AG09309 (cell line): ENCODE results near the gene RTCA.

Experiments used
- DNase-seq: peaks from one replicate; pipeline ENCODE4 v3.0.0-alpha.2; 2010; ENCODE audit warnings: low read depth
- H3K4me3 ChIP-seq: 2 replicates; pipeline ENCODE4 v1.5.1; 2011; ENCODE audit warnings: mild to moderate bottlenecking, low read depth, low read length, moderate library complexity; ENCODE audit not compliant: control insufficient read depth
- CTCF ChIP-seq: IDR thresholded peaks from 2 replicates; pipeline ENCODE4 v1.5.1; 2011; ENCODE audit warnings: mild to moderate bottlenecking, low read depth, low read length, inconsistent platforms; ENCODE audit not compliant: insufficient read depth, control insufficient read depth; ENCODE audit errors: missing control alignments

The RTCA gene

GRCh38 chr1:100240631-100241030, 25.4 kb upstream of the RTCA start:
- DNase-seq, result no peak
- H3K4me3 ChIP-seq, result no peak overlapping the region
- TF ChIP-seq CTCF, result no peak

- DNase-seq, result no peak
- no peak for TF ChIP-seq CTCF
- no peak overlapping the region for H3K4me3 ChIP-seq
Observed at GRCh38 chr1:100246738-100247137, 19.3 kb upstream of the RTCA start.

GRCh38 chr1:100249155-100249536, 16.9 kb upstream of the RTCA start:
- DNase-seq, result no peak
- TF ChIP-seq CTCF, result no peak
- peak overlapping the region; percentile 85 for H3K4me3 ChIP-seq

- H3K4me3 ChIP-seq, result peak within 1 kb of the TSS; percentile 85
- TF ChIP-seq CTCF, result no peak
- peak; percentile 73 for DNase-seq
Observed at GRCh38 chr1:100249537-100250257, 16.3 kb upstream of the RTCA start, which contains the start of gene DBT. TSS of gene DBT (minus strand) at chr1:100249834. CDS start at chr1:100249820, 14 bp downstream.

GRCh38 chr1:100250264-100250663, 15.8 kb upstream of the RTCA start:
- peak overlapping the region; percentile 85; the same call in 1 of the 2 replicates for H3K4me3 ChIP-seq
- DNase-seq, result no peak
- no peak for TF ChIP-seq CTCF

- no peak for TF ChIP-seq CTCF
- no peak overlapping the region for H3K4me3 ChIP-seq
- DNase-seq, result no peak
Observed at GRCh38 chr1:100250807-100251206, 15.2 kb upstream of the RTCA start.
